Kidney epithelial cell (primary cell): ENCODE data around the gene PAQR6. TPM values are rescaled to one million over a fixed set of nuclear protein-coding genes. Genes with fewer than 3 reads are reported as not detected.

Experiments
- DNase-seq: peaks from one replicate; pipeline ENCODE4 v3.0.0-alpha.2; 2010; ENCODE audit warnings: low read depth
- H3K27me3 ChIP-seq: 2 replicates; pipeline ENCODE4 v1.6.0; 2011; ENCODE audit warnings: low read length; ENCODE audit not compliant: control insufficient read depth, insufficient read depth
- H3K36me3 ChIP-seq: 2 replicates; pipeline ENCODE4 v1.5.1; 2011; ENCODE audit warnings: low read length; ENCODE audit not compliant: control insufficient read depth, insufficient read depth
- H3K4me3 ChIP-seq: 2 replicates; pipeline ENCODE4 v1.5.1; 2011; ENCODE audit warnings: low read depth, mild to moderate bottlenecking, control low read depth, low read length
- CTCF ChIP-seq: IDR thresholded peaks from 2 replicates; pipeline ENCODE4 v1.5.1; 2011; ENCODE audit warnings: mild to moderate bottlenecking, moderate library complexity, low read length, control low read depth, inconsistent platforms; ENCODE audit not compliant: insufficient read depth, poor library complexity, severe bottlenecking
- total RNA-seq: library from RNA; depleted of rRNA; stranded (reverse); fragments of >200 nt; gene quantifications from 2 replicates; pipeline ENCODE4 v1.2.3, GENCODE V29; 2015

The PAQR6 gene
- total RNA-seq, 1 donor from 2014 or later = 2.5 TPM

- Histone ChIP-seq H3K36me3 (no peaks in the 10 kb centered on the region), H3K27me3 (no peaks in the 10 kb centered on the region), H3K4me3 (no peak overlapping the region)
- no peak for TF ChIP-seq CTCF
- DNase-seq = no peak
Measured at GRCh38 chr1:156236164-156236563, 11.7 kb downstream of the PAQR6 start.

- H3K27me3 ChIP-seq = no peaks in the 10 kb centered on the region
- H3K36me3 ChIP-seq = no peaks in the 10 kb centered on the region
- no peak overlapping the region for H3K4me3 ChIP-seq
- no peak for DNase-seq
- TF ChIP-seq CTCF = no peak
Measured at GRCh38 chr1:156233426-156234127, 14.3 kb downstream of the PAQR6 start.

- H3K4me3 ChIP-seq = no peak overlapping the region
- no peaks in the 10 kb centered on the region for H3K36me3 ChIP-seq
- DNase-seq = no peak
- TF ChIP-seq CTCF = no peak
- no peaks in the 10 kb centered on the region for H3K27me3 ChIP-seq
Measured at GRCh38 chr1:156232201-156232894, 15.5 kb downstream of the PAQR6 start.

- TF ChIP-seq CTCF = no peak
- Histone ChIP-seq H3K36me3 (no peaks in the 10 kb centered on the region), H3K27me3 (no peaks in the 10 kb centered on the region)
Measured at GRCh38 chr1:156230473-156230837, 17.4 kb downstream of the PAQR6 start.

GRCh38 chr1:156229809-156230472 is 17.9 kb downstream of the PAQR6 start:
- no peak for DNase-seq
- no peaks in the 10 kb centered on the region for H3K36me3 ChIP-seq
- H3K27me3 ChIP-seq = no peaks in the 10 kb centered on the region
- no peak for TF ChIP-seq CTCF
- H3K4me3 ChIP-seq = no peak overlapping the region

More at GRCh38 chr1:156230473-156230837, 17.4 kb downstream of the PAQR6 start:
- DNase-seq = no peak
- H3K4me3 ChIP-seq = no peak overlapping the region
